Keratinocyte (primary cell): Measurements from ENCODE around the gene HOXC11.

Experiments
- EZH2 ChIP-seq: IDR thresholded peaks from one replicate; pipeline ENCODE4 v1.6.1; 2012; ENCODE audit warnings: inconsistent platforms, mild to moderate bottlenecking, low read length, moderate library complexity
- TF ChIP-seq, protein P1 (sequence below), 3 experiments: IDR thresholded peaks in 1 of 3; conservative IDR thresholded peaks in 1 of 3; optimal IDR thresholded peaks in 1 of 3; 2 replicates in 2 of 3; 3 replicates in 1 of 3; pipeline versions ENCODE3 to v1.5.1; 2011; ENCODE audit warnings: low read length in 3 of 3, mild to moderate bottlenecking in 3 of 3, moderate library complexity in 2 of 3, control low read depth in 1 of 3, inconsistent platforms in 1 of 3; ENCODE audit not compliant: insufficient read depth in 2 of 3; ENCODE audit errors: extremely low read depth in 1 of 3

DNA sequence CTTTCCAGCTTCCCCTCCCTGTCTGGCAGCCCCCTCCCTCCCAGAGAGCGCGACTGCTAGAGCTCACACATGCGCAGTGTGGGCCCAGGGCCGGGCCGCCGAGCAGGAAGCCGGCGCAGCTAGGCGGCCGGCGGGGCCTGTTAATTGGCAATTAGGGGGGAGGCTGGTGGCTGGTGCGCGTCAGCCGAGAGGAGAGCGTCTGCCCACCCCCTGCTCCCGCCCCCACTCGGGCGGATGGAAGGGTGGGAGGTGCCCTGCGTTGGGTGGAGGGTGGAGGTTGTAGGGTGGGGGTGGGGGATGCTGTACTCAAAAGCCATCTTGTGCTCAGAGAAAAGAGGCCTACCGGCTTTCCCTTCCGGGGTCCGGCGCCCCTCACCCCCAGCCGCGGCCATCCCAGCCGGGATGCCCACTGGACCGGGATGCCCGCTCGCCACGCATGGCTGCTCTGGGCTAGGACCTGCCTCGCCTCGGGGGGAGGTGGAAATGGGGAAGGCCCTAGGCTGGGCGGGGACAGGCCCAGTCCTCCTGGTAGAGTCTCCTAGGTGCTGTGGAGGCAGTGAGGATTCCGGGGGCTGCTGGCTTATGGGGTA, 45.0 kb downstream of the HOXC11 start:
- TF ChIP-seq, protein P1, sequence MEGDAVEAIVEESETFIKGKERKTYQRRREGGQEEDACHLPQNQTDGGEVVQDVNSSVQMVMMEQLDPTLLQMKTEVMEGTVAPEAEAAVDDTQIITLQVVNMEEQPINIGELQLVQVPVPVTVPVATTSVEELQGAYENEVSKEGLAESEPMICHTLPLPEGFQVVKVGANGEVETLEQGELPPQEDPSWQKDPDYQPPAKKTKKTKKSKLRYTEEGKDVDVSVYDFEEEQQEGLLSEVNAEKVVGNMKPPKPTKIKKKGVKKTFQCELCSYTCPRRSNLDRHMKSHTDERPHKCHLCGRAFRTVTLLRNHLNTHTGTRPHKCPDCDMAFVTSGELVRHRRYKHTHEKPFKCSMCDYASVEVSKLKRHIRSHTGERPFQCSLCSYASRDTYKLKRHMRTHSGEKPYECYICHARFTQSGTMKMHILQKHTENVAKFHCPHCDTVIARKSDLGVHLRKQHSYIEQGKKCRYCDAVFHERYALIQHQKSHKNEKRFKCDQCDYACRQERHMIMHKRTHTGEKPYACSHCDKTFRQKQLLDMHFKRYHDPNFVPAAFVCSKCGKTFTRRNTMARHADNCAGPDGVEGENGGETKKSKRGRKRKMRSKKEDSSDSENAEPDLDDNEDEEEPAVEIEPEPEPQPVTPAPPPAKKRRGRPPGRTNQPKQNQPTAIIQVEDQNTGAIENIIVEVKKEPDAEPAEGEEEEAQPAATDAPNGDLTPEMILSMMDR (optimal IDR thresholded peaks at IDR 0.05 in 1 of 3, IDR thresholded peaks at IDR 0.05 in 1 of 3, conservative IDR thresholded peaks at IDR 0.05 in 1 of 3; ENCODE audit: extremely low read depth in 1 of 3, insufficient read depth in 2 of 3, low read length in 3 of 3) = no peak
- TF ChIP-seq EZH2 = no peak
